Choroid plexus epithelial cell (primary cell): ENCODE results near the gene CEACAM3.
A peak's percentile ranks its signal among the peaks of the same experiment; 100 is the strongest.

ENCODE experiments used
- DNase-seq: peaks from one replicate; pipeline ENCODE4 v3.0.0-alpha.2; 2010; ENCODE audit warnings: low read depth
- H3K4me3 ChIP-seq: 2 replicates; pipeline ENCODE4 v1.5.1; 2011; ENCODE audit warnings: low read depth, mild to moderate bottlenecking, control low read depth, low read length, moderate library complexity
- TF ChIP-seq, protein P1 (sequence below): conservative IDR thresholded peaks from 2 replicates; pipeline ENCODE4 v1.5.1; 2011; ENCODE audit warnings: low read depth, mild to moderate bottlenecking, control low read depth, inconsistent platforms, low read length, moderate library complexity

The CEACAM3 gene

DNA sequence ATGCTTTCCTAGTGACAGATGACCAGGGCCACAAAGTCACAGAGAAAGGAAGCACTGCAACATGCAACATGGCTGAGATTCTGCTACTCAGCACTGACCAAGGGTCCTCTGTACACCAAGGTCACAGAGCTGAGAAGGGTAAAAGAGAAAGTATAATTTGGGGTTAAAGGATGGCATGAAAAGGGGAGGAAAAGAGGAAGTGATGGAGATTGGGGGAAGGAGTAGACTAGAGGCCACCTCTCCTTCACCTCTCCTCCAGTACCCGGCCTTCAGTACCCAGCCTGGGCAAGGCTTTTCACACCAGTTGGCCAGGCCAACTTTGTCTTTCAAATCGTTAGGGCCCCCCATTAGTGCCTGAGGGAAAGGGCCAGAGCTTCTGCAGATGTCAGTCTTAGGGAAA is 57.4 kb downstream of the CEACAM3 start:
- no peak overlapping the region for H3K4me3 ChIP-seq
- DNase-seq, result no peak
- TF ChIP-seq, protein P1, sequence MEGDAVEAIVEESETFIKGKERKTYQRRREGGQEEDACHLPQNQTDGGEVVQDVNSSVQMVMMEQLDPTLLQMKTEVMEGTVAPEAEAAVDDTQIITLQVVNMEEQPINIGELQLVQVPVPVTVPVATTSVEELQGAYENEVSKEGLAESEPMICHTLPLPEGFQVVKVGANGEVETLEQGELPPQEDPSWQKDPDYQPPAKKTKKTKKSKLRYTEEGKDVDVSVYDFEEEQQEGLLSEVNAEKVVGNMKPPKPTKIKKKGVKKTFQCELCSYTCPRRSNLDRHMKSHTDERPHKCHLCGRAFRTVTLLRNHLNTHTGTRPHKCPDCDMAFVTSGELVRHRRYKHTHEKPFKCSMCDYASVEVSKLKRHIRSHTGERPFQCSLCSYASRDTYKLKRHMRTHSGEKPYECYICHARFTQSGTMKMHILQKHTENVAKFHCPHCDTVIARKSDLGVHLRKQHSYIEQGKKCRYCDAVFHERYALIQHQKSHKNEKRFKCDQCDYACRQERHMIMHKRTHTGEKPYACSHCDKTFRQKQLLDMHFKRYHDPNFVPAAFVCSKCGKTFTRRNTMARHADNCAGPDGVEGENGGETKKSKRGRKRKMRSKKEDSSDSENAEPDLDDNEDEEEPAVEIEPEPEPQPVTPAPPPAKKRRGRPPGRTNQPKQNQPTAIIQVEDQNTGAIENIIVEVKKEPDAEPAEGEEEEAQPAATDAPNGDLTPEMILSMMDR, result no peak

DNA sequence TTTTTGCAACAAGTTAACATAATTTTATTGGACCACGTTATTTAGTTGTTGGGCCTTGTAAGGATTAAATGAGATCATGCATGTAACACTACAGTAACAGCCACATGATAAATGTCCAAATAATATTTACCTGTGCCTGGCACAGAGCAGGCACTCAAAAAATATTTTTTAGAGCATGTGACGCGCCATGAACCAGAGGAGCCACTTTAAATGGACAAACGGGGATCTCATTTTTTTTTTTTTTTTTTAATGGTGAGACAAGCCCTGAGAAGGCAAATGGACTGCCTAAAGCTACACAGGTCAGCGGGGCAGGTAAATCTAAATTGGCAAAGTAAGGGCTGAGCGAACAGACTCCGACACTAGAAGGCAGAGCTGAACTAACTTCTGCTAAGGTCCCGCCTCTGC is 62.8 kb downstream of the CEACAM3 start:
- H3K4me3 ChIP-seq, result peak overlapping the region; percentile 52
- DNase-seq, result no peak
- TF ChIP-seq, protein P1, result no peak

DNA sequence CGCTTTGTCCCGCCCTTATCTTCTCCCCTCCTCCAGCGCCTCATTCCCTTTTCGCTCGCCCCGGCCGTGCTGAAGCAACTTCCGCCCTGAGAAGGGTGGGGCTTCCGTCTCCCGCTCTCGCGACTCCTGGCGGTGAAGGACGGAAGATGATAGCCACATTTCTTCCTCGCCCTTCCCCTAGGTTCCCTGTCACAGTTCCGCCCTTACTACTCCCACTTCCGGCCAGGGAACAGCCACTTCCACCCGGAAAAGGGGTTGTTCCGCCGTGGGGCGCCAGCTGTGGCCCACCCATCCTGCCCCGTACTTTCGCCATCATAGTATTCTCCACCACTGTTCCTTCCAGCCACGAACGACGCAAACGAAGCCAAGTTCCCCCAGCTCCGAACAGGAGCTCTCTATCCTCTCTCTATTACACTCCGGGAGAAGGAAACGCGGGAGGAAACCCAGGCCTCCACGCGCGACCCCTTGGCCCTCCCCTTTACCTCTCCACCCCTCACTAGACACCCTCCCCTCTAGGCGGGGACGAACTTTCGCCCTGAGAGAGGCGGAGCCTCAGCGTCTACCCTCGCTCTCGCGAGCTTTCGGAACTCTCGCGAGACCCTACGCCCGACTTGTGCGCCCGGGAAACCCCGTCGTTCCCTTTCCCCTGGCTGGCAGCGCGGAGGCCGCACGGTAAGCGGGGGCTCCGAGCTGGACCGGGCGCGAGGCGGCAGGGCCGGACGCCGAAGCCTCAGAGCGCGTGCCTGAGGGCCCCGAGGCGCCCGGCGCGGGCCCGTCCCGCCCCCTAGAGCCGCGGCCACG is 63.4 kb downstream of the CEACAM3 start, which contains the start of gene RPS19:
TSS of gene RPS19 (plus strand) at position 638 of the 801 bp plus-strand sequence. CDS start 520 bp downstream, outside the sequence.
- TF ChIP-seq, protein P1, result peak; percentile 62
- peak; percentile 99 for DNase-seq
- H3K4me3 ChIP-seq, result peak within 1 kb of the TSS; percentile 76

DNA sequence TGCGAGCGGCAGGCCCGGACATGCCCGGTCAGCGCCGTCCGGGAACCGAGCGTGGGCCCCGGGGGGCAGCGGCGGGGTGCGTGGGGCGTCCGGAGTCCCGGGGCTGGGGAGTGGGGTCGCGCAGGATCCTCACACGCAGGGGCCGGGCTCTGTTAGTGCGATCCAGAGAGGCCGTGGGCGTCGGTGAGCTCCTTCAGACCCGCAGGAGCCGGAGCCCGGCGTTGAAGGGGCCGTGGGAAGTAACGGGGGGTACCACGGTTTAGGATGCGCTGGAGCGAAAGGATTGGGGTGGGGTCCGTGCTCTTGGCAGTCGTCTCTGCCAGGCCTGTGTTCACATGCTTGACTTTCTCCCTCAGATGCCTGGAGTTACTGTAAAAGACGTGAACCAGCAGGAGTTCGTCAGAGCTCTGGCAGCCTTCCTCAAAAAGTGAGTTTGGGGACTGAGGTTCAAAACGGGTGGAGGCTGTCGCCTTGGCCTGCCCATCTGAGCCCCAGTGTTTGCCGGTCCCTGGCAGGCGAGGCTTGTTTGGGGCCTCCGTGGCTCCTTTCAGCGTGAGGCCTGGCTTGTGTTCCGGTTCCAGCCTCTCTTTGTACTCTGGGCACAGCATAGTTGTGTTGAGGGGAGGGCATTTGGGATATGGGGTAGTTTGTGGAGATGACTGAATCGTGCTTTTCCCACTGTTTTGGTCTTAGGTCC is 64.2 kb downstream of the CEACAM3 start:
- peak overlapping the region; percentile 76 for H3K4me3 ChIP-seq
- DNase-seq, result peak; percentile 45
- TF ChIP-seq, protein P1, result no peak
